Ovary (tissue), 3 donors: ENCODE results near the gene PSMD5.

Experiments
- EP300 ChIP-seq: sonication (generic); formaldehyde crosslinking; IDR thresholded peaks from one replicate; pipeline ENCODE4 v1.6.1; 2017; ENCODE audit warnings: antibody characterized with exemption
- POLR2A ChIP-seq: fragments of 450-650 bp; IDR thresholded peaks from one replicate; pipeline ENCODE4 v1.6.1; 2017; ENCODE audit warnings: antibody characterized with exemption, mild to moderate bottlenecking, moderate library complexity
- TF ChIP-seq, protein P1 (sequence below), 3 donors: fragments of 450-650 bp in 2 of 3; fragments of 200-600 bp in 1 of 3; IDR thresholded peaks; one replicate each; pipeline versions ENCODE4 v1.5.1 to v1.8.0; 2016 to 2022; ENCODE audit warnings: antibody characterized with exemption in 3 of 3, mild to moderate bottlenecking in 1 of 3
- donor health status: DM: no; HTN: no; CAD: no.

DNA sequence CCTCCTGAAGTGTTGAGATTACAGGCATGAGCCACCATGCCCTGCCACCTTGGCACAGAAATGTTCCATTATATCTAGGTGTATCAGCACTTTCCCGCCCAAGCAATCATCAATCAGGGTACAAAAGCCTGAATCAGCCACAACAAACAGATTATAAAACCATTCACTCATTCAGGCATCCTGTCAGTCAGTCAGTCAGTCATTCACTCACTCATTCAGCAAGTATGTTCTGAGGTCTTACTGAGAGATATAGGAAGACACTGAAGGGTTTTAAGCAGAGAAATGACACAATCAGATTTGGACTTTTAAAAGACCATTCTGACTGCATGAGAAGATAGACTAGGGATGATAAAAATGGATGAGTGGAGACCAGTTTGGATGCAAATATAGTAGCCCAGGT is 13.1 kb downstream of the PSMD5 start:
- TF ChIP-seq, protein P1, sequence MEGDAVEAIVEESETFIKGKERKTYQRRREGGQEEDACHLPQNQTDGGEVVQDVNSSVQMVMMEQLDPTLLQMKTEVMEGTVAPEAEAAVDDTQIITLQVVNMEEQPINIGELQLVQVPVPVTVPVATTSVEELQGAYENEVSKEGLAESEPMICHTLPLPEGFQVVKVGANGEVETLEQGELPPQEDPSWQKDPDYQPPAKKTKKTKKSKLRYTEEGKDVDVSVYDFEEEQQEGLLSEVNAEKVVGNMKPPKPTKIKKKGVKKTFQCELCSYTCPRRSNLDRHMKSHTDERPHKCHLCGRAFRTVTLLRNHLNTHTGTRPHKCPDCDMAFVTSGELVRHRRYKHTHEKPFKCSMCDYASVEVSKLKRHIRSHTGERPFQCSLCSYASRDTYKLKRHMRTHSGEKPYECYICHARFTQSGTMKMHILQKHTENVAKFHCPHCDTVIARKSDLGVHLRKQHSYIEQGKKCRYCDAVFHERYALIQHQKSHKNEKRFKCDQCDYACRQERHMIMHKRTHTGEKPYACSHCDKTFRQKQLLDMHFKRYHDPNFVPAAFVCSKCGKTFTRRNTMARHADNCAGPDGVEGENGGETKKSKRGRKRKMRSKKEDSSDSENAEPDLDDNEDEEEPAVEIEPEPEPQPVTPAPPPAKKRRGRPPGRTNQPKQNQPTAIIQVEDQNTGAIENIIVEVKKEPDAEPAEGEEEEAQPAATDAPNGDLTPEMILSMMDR (IDR thresholded peaks at IDR 0.05): no peak
- TF ChIP-seq EP300 (no peak), POLR2A (no peak)
